ENCODE results near the gene OTUD3. TPM values are rescaled to one million over a fixed set of nuclear protein-coding genes. Genes with fewer than 3 reads are reported as not detected.
"Not testable (repeated sequence)": the region's sequence is repeated elsewhere in the genome, so short reads cannot be mapped to it uniquely, and the experiment has no call there.

The OTUD3 gene
- total RNA-seq, 4 donors from 2014 or later = 4.6 to 6.1 (median 5.4) TPM

DNA sequence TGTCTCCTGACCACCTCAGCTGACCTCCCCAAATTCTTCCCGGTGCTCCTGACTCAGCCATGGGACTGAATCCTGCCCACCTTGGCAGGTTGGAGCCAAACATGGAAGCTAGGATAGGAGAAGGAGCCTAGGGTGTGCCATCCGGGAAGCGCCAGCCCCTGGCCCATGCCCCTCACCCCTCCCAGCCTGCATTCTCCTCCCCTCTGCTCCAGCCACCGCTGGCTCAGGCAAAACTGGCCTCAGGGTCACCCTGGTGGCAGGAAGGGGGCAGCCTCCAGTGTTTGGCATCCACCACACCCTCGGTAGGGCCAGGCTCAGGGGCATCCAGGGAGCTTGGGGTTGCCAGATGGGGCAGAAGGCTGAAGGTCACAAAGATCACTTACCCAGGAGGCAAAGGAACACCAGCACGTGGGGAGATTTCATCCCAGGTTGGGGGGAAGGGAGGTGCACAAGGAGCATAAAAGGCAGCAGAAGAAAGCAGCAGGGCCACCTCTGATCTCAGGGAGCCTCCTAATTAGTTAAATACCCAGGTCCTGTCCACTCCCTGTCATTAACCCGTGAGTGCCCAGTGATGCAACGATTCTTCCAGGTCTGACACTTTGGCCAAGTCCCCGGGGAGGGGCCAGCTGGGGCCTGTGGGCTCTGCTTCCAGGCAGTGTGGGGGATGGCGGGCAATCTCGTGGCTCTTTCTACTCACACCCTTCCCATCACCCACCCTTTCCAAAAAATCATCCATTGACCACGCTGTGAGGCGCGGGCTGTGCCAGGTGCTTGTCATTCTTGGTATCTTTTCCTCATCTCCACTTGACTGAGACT is 41.1 kb downstream of the OTUD3 start, which contains the start of gene PLA2G2E:
Gene PLA2G2E, minus strand, starts transcription at position 481 of the 816 bp plus-strand sequence. Its CDS starts 58 bp downstream, at position 423.
- no peak for TF ChIP-seq EP300 (IDR thresholded peaks at IDR 0.05)
- TF ChIP-seq POLR2A (IDR thresholded peaks at IDR 0.05) = no peak
- TF ChIP-seq, protein P1, sequence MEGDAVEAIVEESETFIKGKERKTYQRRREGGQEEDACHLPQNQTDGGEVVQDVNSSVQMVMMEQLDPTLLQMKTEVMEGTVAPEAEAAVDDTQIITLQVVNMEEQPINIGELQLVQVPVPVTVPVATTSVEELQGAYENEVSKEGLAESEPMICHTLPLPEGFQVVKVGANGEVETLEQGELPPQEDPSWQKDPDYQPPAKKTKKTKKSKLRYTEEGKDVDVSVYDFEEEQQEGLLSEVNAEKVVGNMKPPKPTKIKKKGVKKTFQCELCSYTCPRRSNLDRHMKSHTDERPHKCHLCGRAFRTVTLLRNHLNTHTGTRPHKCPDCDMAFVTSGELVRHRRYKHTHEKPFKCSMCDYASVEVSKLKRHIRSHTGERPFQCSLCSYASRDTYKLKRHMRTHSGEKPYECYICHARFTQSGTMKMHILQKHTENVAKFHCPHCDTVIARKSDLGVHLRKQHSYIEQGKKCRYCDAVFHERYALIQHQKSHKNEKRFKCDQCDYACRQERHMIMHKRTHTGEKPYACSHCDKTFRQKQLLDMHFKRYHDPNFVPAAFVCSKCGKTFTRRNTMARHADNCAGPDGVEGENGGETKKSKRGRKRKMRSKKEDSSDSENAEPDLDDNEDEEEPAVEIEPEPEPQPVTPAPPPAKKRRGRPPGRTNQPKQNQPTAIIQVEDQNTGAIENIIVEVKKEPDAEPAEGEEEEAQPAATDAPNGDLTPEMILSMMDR (IDR thresholded peaks at IDR 0.05) = no peak
- no peaks in the 10 kb centered on the region for H3K9me3 ChIP-seq
- no peaks in the 10 kb centered on the region for H3K4me1 ChIP-seq
- H3K27ac ChIP-seq = no peak within 1 kb of the TSS
- no peak within 1 kb of the TSS for H3K4me3 ChIP-seq
- H3K36me3 ChIP-seq = no peaks in the 10 kb centered on the region
- 48 to 55% methylated on average over 14 of the region's 14 CpGs for WGBS, 2 donors
- DNase-seq (ENCODE audit: low spot score in 2 of 2) = no peak
- H3K27me3 ChIP-seq = peaks cover 0 to 8% of the 10 kb centered on the region in 2 donors

DNA sequence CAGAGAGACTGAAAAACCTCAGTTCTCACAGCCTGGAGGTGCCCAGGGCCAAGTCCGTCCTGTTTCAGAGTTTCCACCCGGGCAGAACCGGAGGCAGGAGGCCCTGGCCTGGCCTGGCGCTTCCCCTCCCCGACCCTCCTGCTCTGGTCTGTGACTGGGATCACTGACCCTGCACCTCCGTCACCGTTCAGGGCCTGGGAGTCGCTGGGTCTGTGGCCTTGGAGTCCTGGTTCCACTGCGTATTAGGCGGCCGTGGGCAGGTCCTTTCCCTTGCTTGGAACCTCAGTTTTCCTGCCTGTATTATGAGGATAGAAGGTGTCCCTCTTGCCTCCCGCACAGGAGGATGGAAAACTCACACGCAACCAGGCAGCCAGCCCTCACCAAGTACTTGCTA is 41.8 kb downstream of the OTUD3 start:
- H3K4me3 ChIP-seq = no peak overlapping the region
- no peak for TF ChIP-seq EP300 (IDR thresholded peaks at IDR 0.05)
- TF ChIP-seq POLR2A (IDR thresholded peaks at IDR 0.05) = no peak
- TF ChIP-seq, protein P1 (IDR thresholded peaks at IDR 0.05) = no peak
- 64 to 68% methylated on average over 13 of the region's 13 CpGs for WGBS, 2 donors
- peaks cover 0 to 8% of the 10 kb centered on the region in 2 donors for H3K27me3 ChIP-seq
- no peaks in the 10 kb centered on the region for H3K36me3 ChIP-seq
- no peaks in the 10 kb centered on the region for H3K4me1 ChIP-seq
- no peaks in the 10 kb centered on the region for H3K9me3 ChIP-seq
- DNase-seq (ENCODE audit: low spot score in 2 of 2) = no peak
- no peak overlapping the region for H3K27ac ChIP-seq

DNA sequence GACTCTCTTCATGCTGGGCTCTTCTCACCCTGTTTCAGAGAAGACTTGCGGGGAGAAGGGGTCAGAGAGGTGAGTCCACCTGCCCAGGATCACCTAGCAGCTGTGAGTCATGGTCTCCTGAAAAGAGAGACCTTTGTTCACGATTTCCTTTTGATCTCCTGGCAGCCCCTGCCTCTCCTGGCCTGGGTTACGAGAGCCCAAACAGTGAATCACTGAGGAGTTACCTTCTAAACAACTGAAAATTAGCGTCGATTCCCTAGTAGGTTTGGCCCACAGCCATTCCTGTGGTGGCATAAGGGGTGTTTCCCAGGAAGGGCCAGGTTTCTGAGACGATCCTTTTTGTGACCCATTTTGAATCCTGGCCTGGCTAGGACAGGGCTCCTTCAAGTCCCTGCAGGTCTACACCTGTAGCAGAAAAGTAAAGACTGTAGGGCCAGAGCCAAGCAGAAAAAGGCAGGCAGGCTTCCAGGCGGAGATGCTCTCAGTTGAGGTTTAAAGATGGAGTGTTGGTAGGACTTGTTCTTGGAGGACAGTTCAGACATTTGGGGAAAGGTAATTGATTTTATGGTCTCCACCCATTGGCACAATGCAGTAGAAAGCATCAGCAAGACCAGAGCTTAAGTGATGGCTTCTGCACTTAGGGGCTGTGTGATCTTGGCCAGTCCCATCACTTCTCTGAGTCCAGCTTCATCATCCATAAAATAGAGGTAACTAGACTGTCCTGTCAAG is 43.3 kb downstream of the OTUD3 start:
- Histone ChIP-seq H3K4me1 (no peaks in the 10 kb centered on the region), H3K27me3 (peaks cover 0 to 8% of the 10 kb centered on the region in 2 donors), H3K4me3 (no peak overlapping the region), H3K36me3 (no peaks in the 10 kb centered on the region), H3K27ac (no peak overlapping the region), H3K9me3 (peaks cover 0 to under 1% (median 0%) of the 10 kb centered on the region in 4 donors)
- WGBS, 2 donors = 71 to 81% methylated on average over 7 of the region's 7 CpGs
- no peak for DNase-seq (ENCODE audit: low spot score in 2 of 2)
- TF ChIP-seq POLR2A (IDR thresholded peaks at IDR 0.05) = no peak
- no peak for TF ChIP-seq EP300 (IDR thresholded peaks at IDR 0.05)
- TF ChIP-seq, protein P1 (IDR thresholded peaks at IDR 0.05) = no peak

DNA sequence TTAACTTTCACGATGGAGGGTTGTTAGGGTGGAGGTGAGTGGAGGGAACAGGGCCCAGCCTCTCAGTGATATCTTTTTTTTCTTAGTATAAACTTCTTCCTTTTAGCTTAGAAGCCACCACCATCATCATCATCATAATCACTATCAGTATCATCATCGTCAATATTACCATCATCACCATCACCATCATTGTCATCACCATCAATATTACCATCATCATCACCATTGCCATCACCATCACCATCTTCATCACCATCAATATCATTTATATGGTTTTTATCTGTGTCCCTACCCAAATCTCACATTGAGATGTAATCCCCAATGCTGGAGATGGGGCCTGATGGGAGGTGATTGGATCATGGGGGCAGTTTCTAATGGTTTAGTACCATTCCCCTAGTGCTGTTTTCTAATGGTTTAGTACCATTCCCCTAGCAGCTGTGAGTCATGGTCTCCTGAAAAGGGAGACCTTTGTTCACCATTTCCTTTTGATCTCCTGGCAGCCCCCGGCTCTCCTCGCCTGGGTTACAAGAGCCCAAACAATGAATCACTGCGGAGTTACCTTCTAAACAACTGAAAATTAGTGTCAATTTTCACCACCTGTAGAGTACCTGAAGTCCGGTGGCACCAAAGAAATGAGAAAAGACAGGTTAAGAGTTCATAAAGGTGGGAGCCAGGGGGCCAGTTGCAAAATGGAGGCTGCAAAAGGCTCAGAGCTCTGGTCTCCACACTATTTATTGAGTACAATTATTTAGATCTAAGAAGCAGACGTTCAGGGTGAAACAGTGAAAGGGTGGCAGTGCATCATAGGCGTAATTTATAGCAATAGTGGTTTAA is 44.3 kb downstream of the OTUD3 start:
- Histone ChIP-seq H3K4me3 (no peak overlapping the region), H3K9me3 (peaks cover 0 to 11% (median 3%) of the 10 kb centered on the region in 4 donors), H3K27ac (no peak overlapping the region), H3K4me1 (no peaks in the 10 kb centered on the region), H3K27me3 (peaks cover 0 to 8% of the 10 kb centered on the region in 2 donors), H3K36me3 (no peaks in the 10 kb centered on the region)
- TF ChIP-seq POLR2A (IDR thresholded peaks at IDR 0.05) = no peak
- TF ChIP-seq, protein P1 (IDR thresholded peaks at IDR 0.05) = no peak
- no peak for TF ChIP-seq EP300 (IDR thresholded peaks at IDR 0.05)
- WGBS, 2 donors = 59 to 62% methylated on average over 8 of the region's 8 CpGs
- no peak for DNase-seq (ENCODE audit: low spot score in 2 of 2)

DNA sequence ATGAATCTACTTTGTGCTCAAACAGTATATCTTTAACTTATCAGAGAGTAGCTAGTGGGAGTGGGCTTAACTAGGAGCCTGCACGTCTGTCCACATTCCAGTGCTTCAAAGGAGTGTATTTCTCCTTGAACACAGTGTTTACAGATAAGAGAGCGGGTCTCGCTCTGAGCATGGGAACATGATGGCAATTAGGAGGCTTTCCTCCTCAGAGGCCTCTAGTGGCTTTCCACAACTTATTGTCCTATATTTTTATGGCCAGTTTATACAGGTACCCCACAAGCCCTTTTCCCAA is 44.9 kb downstream of the OTUD3 start:
- H3K27me3 ChIP-seq = not testable (repeated sequence)
- WGBS, 2 donors = 62 to 66% methylated on average over 3 of the region's 3 CpGs

More for the DNA sequence above, 44.9 kb downstream of the OTUD3 start:
- peaks cover 0 to 16% (median 4%) of the 10 kb centered on the region in 4 donors for H3K9me3 ChIP-seq
- not testable (repeated sequence) for DNase-seq (ENCODE audit: low spot score in 2 of 2); H3K4me3 ChIP-seq; H3K36me3 ChIP-seq; H3K27ac ChIP-seq; H3K4me1 ChIP-seq

Measured in tibial nerve (tissue), 4 donors.